Measurements from ENCODE around the gene KSR1. TPM values are rescaled to one million over a fixed set of nuclear protein-coding genes. Genes with fewer than 3 reads are reported as not detected.

KSR1 gene
- total and polyA plus RNA-seq, 9 of the 15 experiments (the other 6 are each of a cell fraction or from before 2014, with no cell fraction given) = 1.4 to 51.7 (median 18.4) TPM

DNA sequence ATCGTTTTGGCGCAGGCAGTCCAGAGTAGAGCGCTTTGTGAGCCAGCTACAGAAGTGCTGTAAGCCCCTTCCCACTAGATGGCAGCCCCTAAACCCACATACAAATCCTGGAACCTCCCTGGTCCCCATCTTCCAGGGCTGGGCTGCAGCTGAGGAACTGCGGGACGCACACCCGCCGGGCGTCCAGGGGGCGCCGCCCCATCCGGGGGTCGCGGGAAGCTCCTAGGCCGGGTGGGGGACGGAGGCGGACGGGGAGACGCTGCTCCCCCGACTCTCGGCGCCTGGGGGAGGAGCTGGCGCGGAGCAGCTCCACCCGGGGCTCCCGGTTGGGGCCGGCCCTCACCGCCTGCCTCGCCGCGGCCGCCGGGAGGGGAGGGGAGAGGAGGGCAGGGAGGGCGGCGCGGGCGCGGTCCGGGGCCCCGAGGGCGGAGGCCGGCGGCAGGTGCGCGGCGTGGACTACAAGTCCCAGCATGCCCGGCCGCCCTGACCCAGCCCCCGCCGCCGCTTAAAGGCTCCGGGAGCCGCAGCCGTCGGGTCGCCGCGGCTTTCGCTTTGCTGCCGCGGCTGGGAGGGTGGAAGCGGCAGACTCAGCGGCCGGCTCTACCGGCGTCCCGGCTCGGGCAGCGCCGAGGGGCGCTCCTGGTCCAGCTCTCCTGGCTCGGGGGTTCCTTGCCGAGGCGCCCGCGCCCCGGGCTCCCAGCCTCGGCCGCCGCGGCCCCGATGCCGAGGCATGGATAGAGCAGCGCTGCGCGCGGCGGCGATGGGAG, at the start of gene KSR1 (continued):
- TF ChIP-seq ZZZ3 (IDR thresholded peaks at IDR 0.05) (no peak), KAT8 (IDR thresholded peaks at IDR 0.05; ENCODE audit: low read depth) (no peak), ETV5 (CRISPR knock-in tag; IDR thresholded peaks at IDR 0.05; ENCODE audit: low read depth) (no peak), CBX8 (IDR thresholded peaks at IDR 0.05; ENCODE audit: borderline replicate concordance, extremely low read depth, low read depth, low read length, poor library complexity, severe bottlenecking) (no peak), POLR3G (IDR thresholded peaks at IDR 0.05; ENCODE audit: extremely low read depth, insufficient read length, insufficient replicate concordance) (no peak), ZNF764 (CRISPR knock-in tag; IDR thresholded peaks at IDR 0.05; ENCODE audit: low read depth) (no peak), ZFPM2 (CRISPR knock-in tag; IDR thresholded peaks at IDR 0.05) (no peak), PURB (CRISPR knock-in tag; IDR thresholded peaks at IDR 0.05; ENCODE audit: low read depth) (no peak), NCOA6 (IDR thresholded peaks at IDR 0.05) (peak; percentile 91), SFPQ (IDR thresholded peaks at IDR 0.05; ENCODE audit: low read depth, low read length) (no peak), HSF4 (CRISPR knock-in tag; IDR thresholded peaks at IDR 0.05; ENCODE audit: borderline replicate concordance) (no peak), MIER1 (IDR thresholded peaks at IDR 0.05; ENCODE audit: low read depth) (no peak), SIN3A (IDR thresholded peaks at IDR 0.05; ENCODE audit: borderline replicate concordance in 2 of 2, control insufficient read depth in 1 of 2, low read depth in 2 of 2, low read length in 2 of 2) (peak in 1 of 2 experiments; percentile 26; a peak in 1 of 4 replicates), ZC3H8 (IDR thresholded peaks at IDR 0.05) (no peak), ZNF217 (CRISPR knock-in tag; IDR thresholded peaks at IDR 0.05) (no peak), SP1 (CRISPR knock-in tag; IDR thresholded peaks at IDR 0.05) (0 out of 2 replicates have a peak, but pooled peaks have one; percentile 42), HNRNPH1 (optimal IDR thresholded peaks at IDR 0.05; ENCODE audit: low read depth, low read length) (no peak), FOS (IDR thresholded peaks at IDR 0.05; ENCODE audit: extremely low read depth, insufficient read length) (no peak), ZFP36 (IDR thresholded peaks at IDR 0.05; ENCODE audit: low read depth, low read length, partially characterized antibody) (no peak), ZNF124 (CRISPR knock-in tag; IDR thresholded peaks at IDR 0.05) (no peak)
- TF ChIP-seq, protein P1, sequence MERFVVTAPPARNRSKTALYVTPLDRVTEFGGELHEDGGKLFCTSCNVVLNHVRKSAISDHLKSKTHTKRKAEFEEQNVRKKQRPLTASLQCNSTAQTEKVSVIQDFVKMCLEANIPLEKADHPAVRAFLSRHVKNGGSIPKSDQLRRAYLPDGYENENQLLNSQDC (CRISPR knock-in tag; IDR thresholded peaks at IDR 0.05) = no peak
- TF ChIP-seq, protein P2, sequence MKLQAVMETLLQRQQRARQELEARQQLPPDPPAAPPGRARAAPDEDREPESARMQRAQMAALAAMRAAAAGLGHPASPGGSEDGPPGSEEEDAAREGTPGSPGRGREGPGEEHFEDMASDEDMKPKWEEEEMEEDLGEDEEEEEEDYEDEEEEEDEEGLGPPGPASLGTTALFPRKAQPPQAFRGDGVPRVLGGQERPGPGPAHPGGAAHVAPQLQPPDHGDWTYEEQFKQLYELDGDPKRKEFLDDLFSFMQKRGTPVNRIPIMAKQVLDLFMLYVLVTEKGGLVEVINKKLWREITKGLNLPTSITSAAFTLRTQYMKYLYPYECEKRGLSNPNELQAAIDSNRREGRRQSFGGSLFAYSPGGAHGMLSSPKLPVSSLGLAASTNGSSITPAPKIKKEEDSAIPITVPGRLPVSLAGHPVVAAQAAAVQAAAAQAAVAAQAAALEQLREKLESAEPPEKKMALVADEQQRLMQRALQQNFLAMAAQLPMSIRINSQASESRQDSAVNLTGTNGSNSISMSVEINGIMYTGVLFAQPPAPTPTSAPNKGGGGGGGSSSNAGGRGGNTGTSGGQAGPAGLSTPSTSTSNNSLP (IDR thresholded peaks at IDR 0.05; ENCODE audit: borderline replicate concordance, low read depth, low read length) = no peak
- TF ChIP-seq, protein P3, sequence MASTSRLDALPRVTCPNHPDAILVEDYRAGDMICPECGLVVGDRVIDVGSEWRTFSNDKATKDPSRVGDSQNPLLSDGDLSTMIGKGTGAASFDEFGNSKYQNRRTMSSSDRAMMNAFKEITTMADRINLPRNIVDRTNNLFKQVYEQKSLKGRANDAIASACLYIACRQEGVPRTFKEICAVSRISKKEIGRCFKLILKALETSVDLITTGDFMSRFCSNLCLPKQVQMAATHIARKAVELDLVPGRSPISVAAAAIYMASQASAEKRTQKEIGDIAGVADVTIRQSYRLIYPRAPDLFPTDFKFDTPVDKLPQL (IDR thresholded peaks at IDR 0.05; ENCODE audit: extremely low read depth, insufficient read length) = no peak
